ENCODE measurements around the gene CACNA2D1.
A peak's percentile ranks its signal among the peaks of the same experiment; 100 is the strongest.

CACNA2D1 gene

GRCh38 chr7:82286096-82286797, 157.3 kb downstream of the CACNA2D1 start:
- DNase-seq (ENCODE audit: low spot score), result no peak

- no peak for DNase-seq (ENCODE audit: low spot score)
These were observed 158.5 kb downstream of the CACNA2D1 start for GRCh38 chr7:82284936-82285519.

- no peak for DNase-seq (ENCODE audit: low spot score)
These were observed 168.2 kb downstream of the CACNA2D1 start for GRCh38 chr7:82275342-82275741.

- DNase-seq (ENCODE audit: low spot score), result no peak
These were observed 168.9 kb downstream of the CACNA2D1 start for GRCh38 chr7:82274681-82275080.

GRCh38 chr7:82273886-82274285, 169.7 kb downstream of the CACNA2D1 start:
- DNase-seq (ENCODE audit: low spot score), result no peak

- DNase-seq (ENCODE audit: low spot score), result no peak
These were observed 172.7 kb downstream of the CACNA2D1 start for GRCh38 chr7:82270870-82271269.

- DNase-seq (ENCODE audit: low spot score), result no peak
These were observed 174.9 kb downstream of the CACNA2D1 start for GRCh38 chr7:82268632-82269031.

GRCh38 chr7:82266081-82266480, 177.5 kb downstream of the CACNA2D1 start:
- DNase-seq (ENCODE audit: low spot score), result no peak

- DNase-seq (ENCODE audit: low spot score), result no peak
These were observed 178.7 kb downstream of the CACNA2D1 start for GRCh38 chr7:82264783-82265305.

GRCh38 chr7:82263920-82264782, 179.4 kb downstream of the CACNA2D1 start:
- DNase-seq (ENCODE audit: low spot score), result no peak

- DNase-seq (ENCODE audit: low spot score), result no peak
These were observed 185.4 kb downstream of the CACNA2D1 start for GRCh38 chr7:82258181-82258580.

- DNase-seq (ENCODE audit: low spot score), result no peak
These were observed 186.4 kb downstream of the CACNA2D1 start for GRCh38 chr7:82257118-82257695.

- DNase-seq (ENCODE audit: low spot score), result no peak
These were observed 187.9 kb downstream of the CACNA2D1 start for GRCh38 chr7:82255706-82256105.

- no peak for DNase-seq (ENCODE audit: low spot score)
These were observed 193.0 kb downstream of the CACNA2D1 start for GRCh38 chr7:82250598-82250997.

- DNase-seq (ENCODE audit: low spot score), result no peak
These were observed 193.6 kb downstream of the CACNA2D1 start for GRCh38 chr7:82249979-82250378.

- DNase-seq (ENCODE audit: low spot score), result no peak
These were observed 195.7 kb downstream of the CACNA2D1 start for GRCh38 chr7:82247814-82248433.

- DNase-seq (ENCODE audit: low spot score), result no peak
These were observed 198.5 kb downstream of the CACNA2D1 start for GRCh38 chr7:82244947-82245517.

GRCh38 chr7:82241356-82241755, 202.2 kb downstream of the CACNA2D1 start:
- DNase-seq (ENCODE audit: low spot score), result no peak

GRCh38 chr7:82235713-82236112, 207.9 kb downstream of the CACNA2D1 start:
- no peak for DNase-seq (ENCODE audit: low spot score)

GRCh38 chr7:82234457-82235049, 209.0 kb downstream of the CACNA2D1 start:
- DNase-seq (ENCODE audit: low spot score), result peak; percentile 50
